ENCODE data around the gene ADORA2A. TPM values are rescaled to one million over a fixed set of nuclear protein-coding genes. Genes with fewer than 3 reads are reported as not detected.

ADORA2A gene
- total and polyA plus RNA-seq, 2 of the 8 experiments (the other 6 are each of a cell fraction or from before 2014, with no cell fraction given), result 7.1 to 20.3 TPM

DNA sequence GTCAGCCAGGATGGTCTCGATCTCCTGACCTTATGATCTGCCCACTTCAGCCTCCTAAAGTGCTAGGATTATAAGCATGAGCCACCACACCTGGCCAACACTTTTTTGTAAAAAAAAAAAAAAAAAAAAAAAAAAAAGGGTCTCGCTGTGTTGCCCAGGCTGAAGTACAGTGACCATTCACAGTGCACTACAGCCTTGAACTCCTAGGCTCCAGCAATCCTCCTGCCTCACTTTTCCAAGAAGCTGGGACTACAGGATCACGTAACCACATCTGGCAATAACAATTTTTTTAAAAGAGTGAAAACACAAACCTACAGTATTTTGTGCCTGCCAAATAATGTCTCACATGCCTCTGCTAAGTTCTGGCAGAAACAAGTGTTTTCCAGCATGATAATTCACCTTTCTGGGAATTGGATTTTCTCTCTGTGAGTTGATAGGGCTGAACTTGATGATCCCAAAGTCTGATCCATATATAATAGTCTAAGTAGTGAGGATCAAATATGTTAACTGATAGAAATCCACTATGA lies 30.6 kb downstream of the ADORA2A start:
- Histone ChIP-seq H2AK5ac (ENCODE audit: low read depth, low read length) (no peak overlapping the region), H3K79me2 (ENCODE audit: control insufficient read depth in 1 of 2, insufficient read depth in 2 of 2, low read length in 2 of 2) (no peaks in the 10 kb centered on the region), H4K8ac (ENCODE audit: extremely low read depth, insufficient read depth, low read length) (no peak overlapping the region), H3K23me2 (ENCODE audit: low read depth, low read length) (no peaks in the 10 kb centered on the region), H3K18ac (ENCODE audit: extremely low read depth, low read length) (no peak overlapping the region), H3K4ac (replicated peaks; ENCODE audit: insufficient read length, low read depth, low read length) (no peak overlapping the region), H2BK5ac (ENCODE audit: low read depth, low read length) (no peak overlapping the region), H3K9ac (replicated peaks in 1 of 4; ENCODE audit: extremely low read depth in 1 of 4, low read depth in 3 of 4, low read length in 3 of 4) (no peak overlapping the region), H3K4me2 (ENCODE audit: insufficient read depth in 1 of 2, low read depth in 2 of 2, low read length in 2 of 2) (no peak overlapping the region), H2BK15ac (ENCODE audit: low read length) (no peak overlapping the region), H3K79me1 (ENCODE audit: low read depth, low read length) (no peaks in the 10 kb centered on the region), H3K56ac (replicated peaks; ENCODE audit: insufficient read length, low read depth, low read length) (no peak overlapping the region), H2BK12ac (ENCODE audit: low read depth, low read length) (no peak overlapping the region), H3K27me3 (replicated peaks in 1 of 4; ENCODE audit: control insufficient read depth in 3 of 4, extremely low read depth in 1 of 4, insufficient read depth in 3 of 4, low read length in 3 of 4) (no peaks in the 10 kb centered on the region), H4K91ac (replicated peaks; ENCODE audit: insufficient read length, low read length) (no peak overlapping the region), H3K9me3 (ENCODE audit: insufficient read depth in 2 of 2, low read depth in 1 of 2, low read length in 1 of 2) (no peaks in the 10 kb centered on the region), H3K14ac (ENCODE audit: insufficient read length) (no peak overlapping the region), H3K23ac (ENCODE audit: insufficient read length) (no peak overlapping the region), H2AFZ (ENCODE audit: low read length) (no peak overlapping the region), H2BK20ac (ENCODE audit: low read length) (no peak overlapping the region), H4K5ac (ENCODE audit: insufficient read length, low read depth, low read length) (no peak overlapping the region), H3K4me3 (ENCODE audit: extremely low read depth in 1 of 4, insufficient read depth in 2 of 4, low read depth in 3 of 4, low read length in 4 of 4) (no peak overlapping the region), H2BK120ac (replicated peaks; ENCODE audit: low read depth, low read length) (no peak overlapping the region), H3K36me3 (ENCODE audit: control insufficient read depth in 2 of 4, insufficient read depth in 4 of 4, low read length in 3 of 4) (no peaks in the 10 kb centered on the region), H3K4me1 (replicated peaks in 1 of 4; ENCODE audit: control insufficient read depth in 3 of 4, insufficient read depth in 4 of 4, low read length in 3 of 4) (peaks cover 0 to 4% (median 3%) of the 10 kb centered on the region in 4 experiments; a peak in 5 of 7 replicates), H4K20me1 (replicated peaks in 1 of 2; ENCODE audit: control insufficient read depth in 1 of 2, insufficient read depth in 2 of 2, low read length in 2 of 2) (no peaks in the 10 kb centered on the region), H3K27ac (ENCODE audit: low read depth, low read length) (no peak overlapping the region)
- no peak for FAIRE-seq
- POLR2A ChIA-PET (ENCODE audit: partially characterized antibody), result no interaction called here
- CTCF ChIA-PET (ENCODE audit: partially characterized antibody), result interaction anchor here (0.8 kb wide), 2 partner anchors 10 to 68 kb away, joined by 3 read pairs; no protein-coding TSS in a partner anchor
- 100% methylated on average over 2 of the region's 3 CpGs; no CpG with 5 or more reads in 1 of the 2 experiments for WGBS, 2 experiments (ENCODE audit: extremely low coverage in 1 of 2, insufficient coverage in 1 of 2, insufficient read length in 1 of 2, insufficient replicate concordance in 2 of 2, low coverage in 1 of 2, low lambda C conversion rate in 2 of 2, missing lambda C conversion rate in 1 of 2)
- no peak for DNase-seq (ENCODE audit: low read depth in 1 of 2, low spot score in 2 of 2)
- TF ChIP-seq MAFK (IDR thresholded peaks at IDR 0.05; ENCODE audit: low read depth, low read length), result no peak
- TF ChIP-seq, protein P1, sequence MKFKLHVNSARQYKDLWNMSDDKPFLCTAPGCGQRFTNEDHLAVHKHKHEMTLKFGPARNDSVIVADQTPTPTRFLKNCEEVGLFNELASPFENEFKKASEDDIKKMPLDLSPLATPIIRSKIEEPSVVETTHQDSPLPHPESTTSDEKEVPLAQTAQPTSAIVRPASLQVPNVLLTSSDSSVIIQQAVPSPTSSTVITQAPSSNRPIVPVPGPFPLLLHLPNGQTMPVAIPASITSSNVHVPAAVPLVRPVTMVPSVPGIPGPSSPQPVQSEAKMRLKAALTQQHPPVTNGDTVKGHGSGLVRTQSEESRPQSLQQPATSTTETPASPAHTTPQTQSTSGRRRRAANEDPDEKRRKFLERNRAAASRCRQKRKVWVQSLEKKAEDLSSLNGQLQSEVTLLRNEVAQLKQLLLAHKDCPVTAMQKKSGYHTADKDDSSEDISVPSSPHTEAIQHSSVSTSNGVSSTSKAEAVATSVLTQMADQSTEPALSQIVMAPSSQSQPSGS (IDR thresholded peaks at IDR 0.05; ENCODE audit: low read length), result no peak
- TF ChIP-seq RNF2 (IDR thresholded peaks at IDR 0.05; ENCODE audit: borderline replicate concordance, low read depth, low read length, missing control alignments, poor library complexity, severe bottlenecking), result no peak
- no peak for TF ChIP-seq EP300 (IDR thresholded peaks at IDR 0.05; ENCODE audit: borderline replicate concordance in 1 of 2, low read depth in 2 of 2, low read length in 2 of 2)
- TF ChIP-seq CTCF (IDR thresholded peaks at IDR 0.05; ENCODE audit: control extremely low read depth in 1 of 3, insufficient read depth in 1 of 3, low read depth in 1 of 3, low read length in 3 of 3), result no peak
- no peak for TF ChIP-seq ASH2L (IDR thresholded peaks at IDR 0.05; ENCODE audit: low read length)
- TF ChIP-seq POU5F1 (IDR thresholded peaks at IDR 0.05; ENCODE audit: low read depth, low read length), result no peak
